ENCODE data around the gene C13orf42.

Gene C13orf42

DNA sequence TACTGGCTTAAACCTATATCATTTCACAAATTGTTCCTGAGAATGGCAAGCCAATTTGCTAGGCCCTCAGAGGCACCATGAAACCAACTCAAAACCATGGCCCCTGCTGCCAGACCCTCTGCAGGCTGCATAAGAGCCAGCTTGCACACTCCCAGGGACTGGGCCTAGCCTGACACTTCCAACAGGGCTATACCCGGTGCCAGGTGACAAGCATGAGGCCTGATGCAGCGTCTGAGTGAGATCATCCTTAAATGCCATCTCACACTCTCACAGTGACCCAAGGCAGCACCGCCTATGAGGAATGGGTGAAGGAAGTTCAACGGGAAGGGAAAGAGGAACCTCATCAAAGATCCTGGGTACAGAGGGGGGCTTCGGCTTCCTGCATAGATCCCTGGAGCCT is 65.6 kb downstream of the C13orf42 start:
- H3K27me3 ChIP-seq, result no peaks in the 10 kb centered on the region
- H3K4me3 ChIP-seq (ENCODE audit: low read depth in 1 of 2, low read length in 1 of 2), result no peak overlapping the region
- no peaks in the 10 kb centered on the region for H3K9me3 ChIP-seq
- no peak for TF ChIP-seq CTCF (IDR thresholded peaks at IDR 0.05)
- H3K4me1 ChIP-seq (ENCODE audit: control insufficient read depth in 1 of 2, insufficient read depth in 1 of 2, low read depth in 1 of 2, low read length in 1 of 2), result no peaks in the 10 kb centered on the region
- H3K36me3 ChIP-seq, result no peaks in the 10 kb centered on the region
- H3K27ac ChIP-seq, result no peak overlapping the region

DNA sequence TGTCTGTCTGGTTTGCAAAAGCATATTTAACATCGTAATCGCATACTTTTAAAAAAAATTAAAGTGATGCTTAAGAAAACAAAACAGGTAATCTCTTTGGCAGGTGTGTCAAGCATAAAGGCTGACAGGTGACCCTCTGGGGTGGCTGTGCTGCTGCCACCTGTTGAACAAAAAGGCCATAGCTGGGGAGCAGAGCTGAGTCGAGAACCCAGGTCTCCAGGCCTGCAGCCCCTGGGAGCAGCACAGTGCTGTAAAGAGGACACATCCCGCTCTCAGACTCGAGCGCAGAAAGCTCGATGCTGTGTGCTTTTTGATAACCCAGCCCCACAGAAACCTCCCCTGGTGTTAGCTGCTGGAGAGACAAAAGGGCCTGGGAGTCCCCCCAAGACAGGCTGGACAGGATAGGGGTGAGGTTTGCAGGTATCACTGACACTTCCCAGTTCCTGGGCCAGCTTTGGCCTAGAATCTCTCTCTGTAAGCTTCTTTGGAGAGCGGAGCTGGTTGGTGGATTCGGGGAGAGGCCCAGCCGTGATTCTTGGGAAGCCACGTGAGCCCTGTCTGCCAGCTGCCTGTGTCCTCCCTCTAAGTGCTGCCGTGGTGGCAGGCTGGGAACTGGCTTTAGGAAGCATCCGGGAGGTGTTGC is 66.9 kb downstream of the C13orf42 start:
- H3K4me3 ChIP-seq (ENCODE audit: low read depth in 1 of 2, low read length in 1 of 2), result no peak overlapping the region
- H3K36me3 ChIP-seq, result no peaks in the 10 kb centered on the region
- no peaks in the 10 kb centered on the region for H3K27me3 ChIP-seq
- no peak for TF ChIP-seq CTCF (IDR thresholded peaks at IDR 0.05)
- H3K4me1 ChIP-seq (ENCODE audit: control insufficient read depth in 1 of 2, insufficient read depth in 1 of 2, low read depth in 1 of 2, low read length in 1 of 2), result no peaks in the 10 kb centered on the region
- H3K27ac ChIP-seq, result no peak overlapping the region
- H3K9me3 ChIP-seq, result no peaks in the 10 kb centered on the region

- Histone ChIP-seq H3K36me3 (no peaks in the 10 kb centered on the region), H3K27ac (no peak overlapping the region), H3K4me1 (ENCODE audit: control insufficient read depth in 1 of 2, insufficient read depth in 1 of 2, low read depth in 1 of 2, low read length in 1 of 2) (no peaks in the 10 kb centered on the region), H3K27me3 (no peaks in the 10 kb centered on the region), H3K4me3 (ENCODE audit: low read depth in 1 of 2, low read length in 1 of 2) (no peak overlapping the region), H3K9me3 (no peaks in the 10 kb centered on the region)
- no peak for TF ChIP-seq CTCF (IDR thresholded peaks at IDR 0.05)
Measured at GRCh38 chr13:51043310-51043709, 67.8 kb downstream of the C13orf42 start.

DNA sequence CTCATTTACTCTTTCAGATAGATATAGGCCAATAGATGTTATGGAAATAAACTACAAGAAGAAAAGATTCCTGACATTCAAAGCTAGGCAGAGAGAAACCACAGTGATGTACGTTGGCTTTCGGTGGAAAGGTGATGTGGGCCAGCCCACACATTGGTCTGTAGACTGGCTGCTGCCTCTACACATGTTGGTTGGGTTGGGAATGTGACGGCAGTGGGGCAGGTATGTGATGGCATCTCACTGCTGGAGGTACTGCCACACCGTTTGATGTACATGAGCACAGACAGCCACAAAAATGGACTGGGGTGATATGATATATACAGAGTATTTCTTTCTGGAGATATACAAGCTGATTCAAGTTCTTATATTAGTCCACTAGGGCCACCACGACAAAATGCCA is 69.4 kb downstream of the C13orf42 start:
- Histone ChIP-seq H3K27me3 (no peaks in the 10 kb centered on the region), H3K4me3 (ENCODE audit: low read depth in 1 of 2, low read length in 1 of 2) (no peak overlapping the region), H3K4me1 (ENCODE audit: control insufficient read depth in 1 of 2, insufficient read depth in 1 of 2, low read depth in 1 of 2, low read length in 1 of 2) (no peaks in the 10 kb centered on the region), H3K36me3 (no peaks in the 10 kb centered on the region), H3K27ac (no peak overlapping the region), H3K9me3 (no peaks in the 10 kb centered on the region)
- no peak for TF ChIP-seq CTCF (IDR thresholded peaks at IDR 0.05)

GRCh38 chr13:51041126-51041525 is 69.9 kb downstream of the C13orf42 start:
- H3K4me1 ChIP-seq (ENCODE audit: control insufficient read depth in 1 of 2, insufficient read depth in 1 of 2, low read depth in 1 of 2, low read length in 1 of 2), result no peaks in the 10 kb centered on the region
- no peaks in the 10 kb centered on the region for H3K9me3 ChIP-seq
- H3K36me3 ChIP-seq, result no peaks in the 10 kb centered on the region
- no peak overlapping the region for H3K27ac ChIP-seq
- no peak for TF ChIP-seq CTCF (IDR thresholded peaks at IDR 0.05)
- no peaks in the 10 kb centered on the region for H3K27me3 ChIP-seq
- H3K4me3 ChIP-seq (ENCODE audit: low read depth in 1 of 2, low read length in 1 of 2), result no peak overlapping the region

DNA sequence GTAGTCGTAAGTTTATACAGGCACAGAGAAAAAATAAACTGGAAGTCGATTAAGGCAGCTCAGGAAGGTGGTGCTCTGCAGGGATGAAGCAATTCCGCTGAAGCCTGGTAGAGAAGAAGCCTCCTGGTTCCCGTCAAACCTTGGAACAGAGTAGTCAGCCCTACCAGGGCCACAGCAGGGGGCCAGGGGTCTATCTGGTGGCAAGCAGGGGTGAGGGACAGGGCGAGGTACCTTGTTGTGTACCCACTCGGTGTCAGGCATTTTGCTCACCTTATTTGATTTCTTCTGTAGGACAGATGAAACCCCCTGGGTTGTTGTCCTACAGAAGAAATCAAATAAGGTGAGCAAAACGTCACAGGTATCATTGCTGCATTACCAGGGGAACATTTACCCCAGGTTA is 70.6 kb downstream of the C13orf42 start:
- Histone ChIP-seq H3K36me3 (no peaks in the 10 kb centered on the region), H3K4me1 (ENCODE audit: control insufficient read depth in 1 of 2, insufficient read depth in 1 of 2, low read depth in 1 of 2, low read length in 1 of 2) (no peaks in the 10 kb centered on the region), H3K4me3 (ENCODE audit: low read depth in 1 of 2, low read length in 1 of 2) (no peak overlapping the region), H3K9me3 (no peaks in the 10 kb centered on the region), H3K27me3 (no peaks in the 10 kb centered on the region), H3K27ac (no peak overlapping the region)
- TF ChIP-seq CTCF (IDR thresholded peaks at IDR 0.05), result no peak
